ENCODE measurements around the gene MDC1. TPM values are rescaled to one million over a fixed set of nuclear protein-coding genes. Genes with fewer than 3 reads are reported as not detected.

The MDC1 gene
- total and polyA plus RNA-seq, 2 of the 13 experiments (the other 11 are each of a cell fraction or from before 2014, with no cell fraction given): 8.4 to 14.0 TPM

- TF ChIP-seq ZNF646 (CRISPR knock-in tag; IDR thresholded peaks at IDR 0.05): no peak
- no peak for TF ChIP-seq PHB2 (IDR thresholded peaks at IDR 0.05; ENCODE audit: partially characterized antibody)
- TF ChIP-seq NFKBIZ (CRISPR knock-in tag; IDR thresholded peaks at IDR 0.05): no peak; the same call in 1 of the 2 replicates
- TF ChIP-seq MAX (IDR thresholded peaks at IDR 0.05): peak; percentile 38; the same call in 1 of the 2 replicates
- TF ChIP-seq FOXK1 (CRISPR knock-in tag; IDR thresholded peaks at IDR 0.05; ENCODE audit: borderline replicate concordance, low read depth): peak; percentile 51; the same call in 1 of the 2 replicates
- peak; percentile 79 for TF ChIP-seq MED1 (CRISPR knock-in tag; IDR thresholded peaks at IDR 0.05)
- no peak; the same call in 1 of the 2 replicates for TF ChIP-seq FOXK2 (IDR thresholded peaks at IDR 0.05)
- TF ChIP-seq NFKB2 (CRISPR knock-in tag; IDR thresholded peaks at IDR 0.05; ENCODE audit: borderline replicate concordance): peak; percentile 83
- TF ChIP-seq THAP7 (CRISPR knock-in tag; IDR thresholded peaks at IDR 0.05): no peak
- peak; percentile 36; the same call in 1 of the 2 replicates for TF ChIP-seq BCL3 (CRISPR knock-in tag; IDR thresholded peaks at IDR 0.05)
- TF ChIP-seq DDIT3 (CRISPR knock-in tag; IDR thresholded peaks at IDR 0.05): no peak
- TF ChIP-seq NCOA1 (CRISPR knock-in tag; IDR thresholded peaks at IDR 0.05): no peak
- TF ChIP-seq ZBTB38 (CRISPR knock-in tag; IDR thresholded peaks at IDR 0.05): no peak; the same call in 1 of the 2 replicates
- peak; percentile 78 for TF ChIP-seq RCOR2 (CRISPR knock-in tag; IDR thresholded peaks at IDR 0.05)
- peak; percentile 98 for TF ChIP-seq ZNF33A (CRISPR knock-in tag; IDR thresholded peaks at IDR 0.05; ENCODE audit: borderline replicate concordance)
- TF ChIP-seq ATAD3A (CRISPR knock-in tag; IDR thresholded peaks at IDR 0.05): no peak
- TF ChIP-seq SAP130 (CRISPR knock-in tag; IDR thresholded peaks at IDR 0.05; ENCODE audit: low read depth): peak; percentile 98
- peak; percentile 79 for TF ChIP-seq ZNF44 (CRISPR knock-in tag; IDR thresholded peaks at IDR 0.05)
- TF ChIP-seq ZNF878 (CRISPR knock-in tag; IDR thresholded peaks at IDR 0.05): no peak; the same call in 1 of the 2 replicates
- TF ChIP-seq BRD4 (CRISPR knock-in tag; IDR thresholded peaks at IDR 0.05): peak; percentile 49; the same call in 1 of the 2 replicates
Observed at GRCh38 chr6:30672445-30673253, 44.4 kb downstream of the MDC1 start, which contains the start of gene DHX16 (continued).

Data from HepG2 (cell line).